ENCODE data around the gene CEBPE.

The CEBPE gene

DNA sequence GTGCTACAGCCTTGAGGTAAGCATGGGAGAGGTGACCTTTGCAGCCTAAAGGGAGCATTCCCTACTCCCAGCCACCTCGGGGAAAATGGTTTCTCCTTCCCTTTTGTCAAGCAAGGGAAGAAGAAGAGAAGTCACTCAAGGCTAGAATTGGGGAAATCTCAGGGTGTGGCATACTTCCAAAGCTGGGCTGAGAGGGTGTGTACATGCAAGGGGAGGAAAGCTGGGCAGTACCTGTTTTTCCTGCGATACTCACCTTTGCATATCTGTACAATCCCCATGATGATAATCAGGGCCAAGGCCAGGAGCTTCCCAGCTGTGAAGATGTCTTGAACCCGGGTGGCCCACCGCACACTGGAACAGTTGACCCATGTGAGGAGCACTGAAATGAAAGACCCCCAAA lies 23.8 kb upstream of the CEBPE start:
- no peak for DNase-seq

DNA sequence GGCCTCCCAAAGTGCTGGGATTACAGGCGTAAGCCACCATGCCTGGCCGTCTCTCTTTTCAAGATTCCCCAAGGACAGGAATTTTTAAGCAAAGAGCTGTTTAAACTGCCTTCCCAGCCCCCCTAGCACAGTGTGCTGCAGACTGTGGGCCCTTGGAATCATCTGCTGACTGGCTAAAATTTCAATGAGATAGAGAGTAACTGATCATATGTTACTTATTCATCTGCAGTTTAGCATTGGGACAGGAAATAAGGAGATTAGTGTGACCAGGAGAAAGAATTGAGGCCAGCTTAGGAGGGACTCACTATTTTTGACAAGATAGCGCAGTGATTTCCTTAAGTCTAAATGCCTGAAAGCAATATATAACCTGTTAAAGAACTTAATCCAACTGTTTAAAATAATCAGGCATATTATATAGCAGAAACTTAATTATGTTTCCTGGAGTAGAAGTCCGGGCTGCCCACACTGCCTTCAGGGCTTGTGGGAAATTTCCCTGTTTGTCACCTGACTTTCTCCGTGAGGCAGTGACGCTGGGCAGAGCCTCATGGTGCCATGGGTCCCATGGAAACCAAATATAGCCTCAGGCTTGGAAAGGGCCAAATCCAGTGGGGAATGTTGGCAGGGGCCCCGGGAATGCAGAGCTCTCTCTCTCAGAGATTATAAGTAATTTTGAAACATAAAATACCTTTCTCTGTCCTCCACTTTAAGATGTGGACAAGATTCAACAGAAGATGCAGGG lies 22.8 kb upstream of the CEBPE start:
- no peak for DNase-seq

DNA sequence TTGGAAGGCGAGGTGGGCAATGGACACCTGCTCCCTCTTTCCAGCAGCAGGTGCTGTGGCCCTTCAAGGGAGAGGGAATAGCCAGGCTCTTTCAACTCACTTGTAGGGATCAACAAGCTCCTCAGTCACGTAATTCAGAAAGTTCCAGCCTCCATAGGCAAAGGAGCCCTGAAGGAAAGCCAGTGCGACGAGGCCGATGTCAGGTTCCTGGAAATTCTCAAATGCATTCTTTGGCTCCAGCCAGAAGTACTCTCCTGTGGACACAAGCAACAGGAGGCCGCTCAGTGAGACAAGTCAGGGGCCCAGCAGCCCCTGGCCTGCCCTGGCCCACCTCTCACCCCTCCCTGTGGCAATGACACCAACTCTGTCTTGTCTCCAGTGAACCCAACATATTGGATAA lies 21.3 kb upstream of the CEBPE start:
- DNase-seq, result no peak

DNA sequence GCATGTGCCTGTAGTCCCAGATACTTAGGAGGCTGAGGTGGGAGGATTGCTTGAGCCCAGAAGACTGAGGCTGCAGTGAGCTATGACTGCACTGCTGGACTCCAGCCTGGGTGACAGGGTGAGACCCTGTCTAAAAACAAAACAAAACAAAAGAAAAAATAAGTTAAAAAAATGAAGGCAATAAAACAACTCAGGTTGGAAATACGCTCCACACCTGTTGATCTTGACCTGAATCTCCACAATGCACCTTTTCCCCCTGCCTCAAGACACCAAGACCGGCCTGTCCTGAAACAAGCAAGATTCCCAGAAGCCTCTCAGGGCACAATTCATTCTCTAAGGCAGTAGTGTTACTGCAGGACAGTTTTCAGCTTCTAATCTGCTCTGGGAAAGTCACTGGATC lies 20.8 kb upstream of the CEBPE start:
- no peak for DNase-seq

GRCh38 chr14:23137813-23138535 lies 18.9 kb upstream of the CEBPE start:
- DNase-seq, result no peak

DNA sequence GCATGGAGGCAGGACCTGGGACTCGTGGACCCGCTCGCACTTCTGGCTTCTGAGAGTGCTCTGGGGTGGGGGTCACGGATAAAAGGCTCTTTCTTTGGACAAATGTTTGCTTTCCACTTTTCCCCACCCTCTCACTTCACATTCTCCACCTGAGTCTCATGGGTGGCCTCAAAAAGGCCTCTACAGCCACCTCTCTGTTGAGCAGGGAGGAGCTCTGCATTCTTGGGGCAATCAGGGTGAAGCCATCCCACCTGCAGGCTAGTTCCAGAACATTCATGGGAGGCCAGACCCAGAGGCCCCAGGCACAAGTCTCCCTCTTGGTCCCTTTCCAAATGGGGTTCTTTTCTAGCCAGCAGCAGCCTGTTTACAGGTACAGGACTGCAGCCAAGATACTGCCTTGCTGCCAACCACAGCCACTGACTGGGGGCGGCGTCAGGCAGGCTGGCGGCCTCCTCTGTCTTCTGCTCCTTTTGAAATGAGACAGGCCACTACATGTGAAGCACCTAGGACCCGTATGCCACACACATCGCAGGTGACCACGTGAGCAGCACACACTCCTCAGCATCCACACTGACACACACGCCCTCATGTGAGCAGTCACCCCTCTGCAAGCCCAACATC lies 18.2 kb upstream of the CEBPE start:
- no peak for DNase-seq

DNA sequence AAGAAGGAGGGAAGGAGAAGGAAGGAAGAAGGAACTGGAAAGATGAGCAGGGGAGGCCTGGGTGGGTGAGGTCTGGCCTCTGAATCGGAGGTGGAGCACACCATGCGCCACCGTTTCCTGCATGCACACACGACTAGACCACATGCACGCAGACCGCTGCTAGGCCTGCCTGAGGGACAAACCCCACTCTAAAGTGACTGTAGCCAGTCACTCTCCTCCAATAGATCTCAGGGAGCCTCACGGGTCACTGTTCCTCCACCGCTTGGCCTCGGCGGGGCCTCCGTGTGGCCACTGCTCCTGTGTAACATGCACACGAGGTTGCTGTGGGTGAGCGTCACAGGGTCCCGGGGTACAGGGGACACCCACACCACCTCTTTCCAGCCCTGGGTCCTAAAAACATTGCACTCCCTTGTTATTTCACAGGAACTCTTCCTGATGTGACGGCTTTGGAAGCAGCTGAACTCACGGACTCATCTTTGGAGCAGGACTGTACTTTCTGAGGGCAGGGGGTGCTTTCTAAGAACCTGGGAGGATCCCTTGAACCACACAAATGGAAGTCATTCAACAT lies 17.6 kb upstream of the CEBPE start:
- DNase-seq, result no peak

DNA sequence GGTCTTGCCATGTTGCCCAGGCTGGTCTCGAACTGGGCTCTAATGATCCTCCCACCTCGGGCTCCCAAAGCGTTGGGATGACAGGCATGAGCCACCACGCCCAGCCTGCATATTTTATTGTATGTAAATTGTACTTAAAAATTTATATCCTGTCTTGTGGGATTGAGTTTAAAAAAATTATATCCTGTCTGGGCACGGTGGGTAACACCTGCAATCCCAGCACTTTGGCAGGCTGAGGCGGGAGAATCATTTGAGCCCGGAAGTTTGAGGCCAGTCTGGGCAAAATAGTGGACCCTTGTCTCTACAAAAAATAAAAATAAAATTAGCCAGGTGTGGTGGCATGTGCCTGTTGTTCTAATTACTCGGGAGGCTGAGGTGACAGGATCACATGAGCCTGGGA lies 13.9 kb upstream of the CEBPE start:
- DNase-seq, result no peak

- DNase-seq, result no peak
Measured at GRCh38 chr14:23131482-23131881, 12.4 kb upstream of the CEBPE start.

DNA sequence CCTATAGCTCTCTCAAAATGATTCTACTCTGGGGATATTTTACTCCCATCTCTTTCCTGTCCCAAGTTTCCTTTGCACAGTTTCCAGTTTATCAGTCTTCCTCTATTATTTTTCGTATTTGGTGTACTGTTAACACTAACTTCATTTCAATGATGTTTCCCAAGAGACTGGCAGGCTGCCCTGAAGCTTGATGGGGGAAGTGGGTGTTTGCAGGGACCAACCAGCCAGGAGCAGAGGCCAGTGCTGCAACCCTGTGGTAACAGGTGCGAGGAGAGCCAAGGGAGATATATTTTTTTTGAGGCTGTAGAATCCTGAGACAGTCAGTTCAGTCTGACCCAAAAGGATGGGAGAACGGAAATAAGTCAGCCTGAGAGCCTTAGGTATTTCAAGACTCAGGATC lies 11.8 kb upstream of the CEBPE start:
- DNase-seq, result no peak

DNA sequence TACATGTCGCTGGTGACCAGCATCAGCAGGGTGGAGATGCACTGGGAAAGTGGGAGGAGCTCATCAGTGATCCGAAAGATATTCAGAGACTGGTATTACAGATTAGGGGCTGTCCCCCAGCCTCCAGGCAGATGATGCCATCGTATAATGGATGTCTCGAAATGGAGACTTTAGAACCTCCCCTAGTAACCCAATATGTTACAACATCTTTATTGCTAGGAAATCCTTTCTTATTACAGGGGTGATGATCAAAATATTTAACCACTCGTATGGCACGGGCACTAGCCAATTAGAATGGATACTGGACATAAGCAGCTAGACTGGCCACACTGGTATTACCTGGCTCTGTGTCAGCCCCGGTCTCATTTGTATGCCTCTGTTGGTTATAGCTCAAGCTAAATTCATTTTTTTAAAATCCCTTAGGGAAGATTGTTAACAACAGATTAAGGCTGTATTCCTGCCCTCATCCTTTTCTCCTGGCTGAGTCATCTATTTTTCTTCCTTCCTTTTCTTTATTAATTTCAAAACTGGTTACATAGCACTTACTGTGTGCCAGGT lies 10.8 kb upstream of the CEBPE start:
- DNase-seq, result no peak

GRCh38 chr14:23128969-23129758 lies 10.1 kb upstream of the CEBPE start:
- no peak for DNase-seq

DNA sequence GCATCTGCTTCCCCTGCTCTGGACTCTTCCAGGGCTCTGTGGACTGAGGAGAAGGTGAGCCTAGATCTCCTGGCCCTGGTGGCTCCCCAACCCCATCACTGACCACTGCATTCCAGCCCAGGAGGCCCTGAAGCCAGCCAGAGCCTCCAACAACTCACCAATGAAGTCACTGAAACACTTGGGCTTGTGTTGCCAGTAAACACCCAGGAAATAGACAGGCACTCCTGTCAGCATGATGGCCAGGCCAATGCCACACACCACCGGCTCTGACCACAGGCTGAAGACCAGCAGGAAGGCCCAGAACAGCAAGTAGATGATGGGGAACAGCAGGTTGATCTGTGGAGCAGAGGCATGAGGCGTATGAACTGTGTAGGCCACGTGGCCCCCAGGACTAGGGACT lies 8.8 kb upstream of the CEBPE start:
- no peak for DNase-seq

DNA sequence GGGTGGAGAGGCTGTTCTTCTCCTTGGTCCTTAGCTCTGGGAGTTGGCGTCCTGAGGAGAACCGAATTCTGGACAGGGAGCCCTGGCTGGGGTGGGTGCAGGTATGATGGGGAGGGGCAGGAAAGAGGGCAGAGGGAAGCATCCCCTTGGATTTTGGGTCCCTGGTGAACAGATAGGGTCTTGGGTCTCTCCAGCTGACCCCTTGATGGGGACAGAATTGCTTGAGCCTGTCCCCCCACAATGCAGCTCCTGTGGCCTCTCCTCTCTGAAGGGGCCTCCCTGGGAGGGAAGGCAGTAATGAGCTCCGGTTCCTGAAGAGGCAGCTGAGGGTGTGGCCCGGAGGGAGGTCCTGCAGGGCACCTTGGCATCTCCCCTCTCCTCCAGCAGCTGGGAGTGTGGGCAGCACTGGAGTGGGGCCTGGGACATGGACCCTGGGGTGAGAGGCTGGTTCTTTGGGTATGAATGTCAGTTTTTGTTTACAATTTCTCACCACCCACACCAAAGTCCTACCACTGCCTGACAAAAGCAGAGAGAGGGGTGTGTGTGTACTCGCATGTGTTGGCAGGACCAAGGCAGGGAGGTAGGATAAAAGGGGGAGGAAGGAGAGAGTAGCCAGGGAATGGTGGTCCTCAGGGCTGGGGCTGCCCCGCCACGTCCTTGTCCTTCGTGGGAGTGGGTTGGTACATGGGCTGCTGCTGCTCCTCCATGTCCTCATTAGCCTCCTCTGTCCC lies 7.7 kb upstream of the CEBPE start:
- DNase-seq, result no peak

DNA sequence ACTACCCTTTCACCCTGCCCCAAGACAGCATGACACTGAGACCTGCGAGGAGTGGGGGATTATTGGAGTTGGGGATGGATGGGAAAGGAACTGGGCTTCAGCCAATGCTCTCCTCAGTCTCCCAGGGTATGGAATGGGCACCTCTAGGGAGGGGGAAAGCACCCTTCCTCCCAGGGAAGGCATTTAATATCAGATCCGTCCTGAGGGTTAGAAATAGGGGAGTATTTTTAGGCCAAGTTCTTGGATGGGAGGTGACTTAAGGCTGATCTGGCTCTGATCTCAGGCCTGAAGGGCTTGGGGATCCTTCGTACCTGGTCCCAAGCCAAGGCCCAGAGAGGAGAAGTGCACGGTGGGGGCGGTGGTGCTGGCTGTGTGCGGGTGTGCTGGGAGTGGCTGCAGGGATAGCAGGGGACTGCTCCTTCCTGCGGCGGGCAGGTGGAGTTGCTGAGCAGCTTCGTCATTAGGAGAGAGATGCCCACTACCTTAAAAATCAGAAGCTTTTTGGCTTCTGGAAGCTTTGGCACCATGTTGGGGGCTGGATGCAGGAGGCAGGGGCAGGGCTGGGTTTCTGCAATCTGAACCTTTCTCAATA lies 7.0 kb upstream of the CEBPE start:
- DNase-seq, result no peak

GRCh38 chr14:23125011-23125410 lies 6.0 kb upstream of the CEBPE start:
- no peak for DNase-seq

DNA sequence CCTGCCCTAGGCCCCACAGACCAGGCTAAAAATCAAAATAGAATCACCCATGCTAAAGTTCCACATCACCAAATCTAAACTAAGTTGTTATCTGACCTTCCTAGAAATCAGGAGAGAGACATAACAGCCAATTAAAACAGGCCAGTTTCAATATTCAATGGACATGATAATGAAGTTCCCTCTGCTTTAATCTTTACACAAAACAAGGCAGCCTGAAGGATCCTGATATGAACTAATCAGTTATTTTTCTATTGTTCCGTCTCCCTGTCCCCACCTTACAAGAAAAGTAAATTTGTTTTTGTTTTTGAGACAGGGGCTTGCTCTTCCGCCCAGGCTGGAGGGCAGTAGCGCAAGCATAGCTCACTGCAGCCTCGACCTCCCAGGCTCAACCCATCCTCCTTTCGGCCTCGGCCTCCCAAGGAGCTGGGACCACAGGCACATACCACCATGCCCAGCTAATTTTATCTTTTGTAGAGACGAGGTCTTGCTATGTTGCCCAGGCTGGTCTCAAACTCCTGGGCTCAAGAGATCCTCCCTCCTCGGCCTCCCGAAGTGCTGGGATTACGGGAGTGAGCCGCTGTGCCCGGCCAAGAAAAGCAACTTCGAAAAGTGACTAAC lies 5.4 kb upstream of the CEBPE start:
- DNase-seq, result no peak

DNA sequence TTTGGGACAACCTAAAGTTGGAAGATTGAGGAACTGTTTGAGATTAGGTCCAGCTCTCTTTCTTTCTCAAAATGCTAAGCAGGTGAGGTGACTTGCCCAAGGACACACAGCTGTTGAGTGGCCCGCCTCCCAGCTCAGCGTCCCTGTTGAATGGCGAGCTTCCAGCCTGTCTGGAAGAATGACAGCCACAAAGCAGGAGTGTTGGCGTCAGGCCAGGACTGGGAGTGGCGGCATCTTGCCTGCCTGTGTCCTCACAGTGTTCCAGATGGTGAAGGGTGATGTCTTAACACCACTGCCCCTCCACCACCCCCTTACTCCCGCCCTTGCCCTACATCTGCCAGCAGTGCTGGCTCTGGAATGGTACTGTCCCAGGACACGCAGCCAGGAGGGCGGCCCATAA lies 4.4 kb upstream of the CEBPE start:
- no peak for DNase-seq

DNA sequence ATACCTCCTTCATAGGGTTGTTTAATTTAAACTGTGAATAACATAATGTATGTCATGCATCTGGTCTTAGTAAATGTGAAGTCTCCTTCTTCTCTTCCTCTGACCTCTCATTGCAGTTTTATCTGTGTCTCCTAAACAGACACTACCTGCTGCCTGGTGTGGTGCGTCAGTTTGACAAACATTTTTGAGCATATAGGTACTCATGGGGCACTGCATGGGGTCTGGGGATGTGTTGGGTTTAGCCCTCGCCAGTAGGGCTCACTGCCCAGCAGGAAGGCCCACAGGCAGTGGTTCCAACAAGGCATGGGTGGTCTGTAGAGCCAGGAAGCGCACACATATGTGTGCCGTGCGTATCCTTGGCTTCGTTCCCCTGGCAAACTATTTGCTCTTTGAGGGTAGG lies 3.0 kb upstream of the CEBPE start:
- no peak for DNase-seq

GRCh38 chr14:23121361-23121771 lies 2.3 kb upstream of the CEBPE start:
- no peak for DNase-seq

All from NCI-H510A (cell line).